Fibroblast of villous mesenchyme (primary cell): ENCODE results near the gene FADS1. TPM values are rescaled to one million over a fixed set of nuclear protein-coding genes. Genes with fewer than 3 reads are reported as not detected.

Source experiments
- DNase-seq: peaks from one replicate; pipeline ENCODE4 v3.0.0-alpha.2; 2010; ENCODE audit warnings: low read depth
- H3K4me3 ChIP-seq: 2 replicates; pipeline ENCODE4 v1.5.1; 2011; ENCODE audit warnings: low read depth, mild to moderate bottlenecking, low read length
- CTCF ChIP-seq: IDR thresholded peaks from 2 replicates; pipeline ENCODE4 v1.5.1; 2012; ENCODE audit warnings: low read depth, mild to moderate bottlenecking, low read length; ENCODE audit not compliant: insufficient read depth
- total RNA-seq: library from RNA; depleted of rRNA; stranded (reverse); fragments of >200 nt; gene quantifications from 2 replicates; pipeline ENCODE4 v1.2.3, GENCODE V29; 2012

FADS1 gene
- total RNA-seq, 1 donor: 244 TPM

- DNase-seq: peak; percentile 65
- H3K4me3 ChIP-seq: peak overlapping the region; percentile 98
- TF ChIP-seq CTCF: no peak
Observed at GRCh38 chr11:61830237-61831105, 13.7 kb upstream of the FADS1 start.

DNA sequence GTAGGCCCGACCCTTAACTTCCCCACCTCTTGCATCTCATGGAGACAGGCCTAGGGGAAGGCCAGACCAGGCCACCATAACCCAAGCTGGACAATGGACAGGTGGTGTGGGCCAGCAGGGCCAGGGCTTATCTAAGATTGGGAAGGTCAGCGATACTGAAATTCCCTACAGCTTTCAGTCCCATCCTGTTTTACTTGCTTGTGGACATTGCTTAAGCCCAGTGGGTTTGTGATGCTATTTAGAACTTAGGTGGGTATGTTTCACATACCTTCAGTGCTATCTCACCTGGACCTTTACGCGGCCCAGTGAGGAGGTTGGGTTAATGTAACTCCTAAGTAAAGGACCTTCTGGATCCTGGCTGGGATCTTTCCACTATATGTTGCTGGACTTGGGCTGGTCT is 13.0 kb upstream of the FADS1 start:
- peak overlapping the region; percentile 98 for H3K4me3 ChIP-seq
- no peak for DNase-seq
- TF ChIP-seq CTCF: no peak

GRCh38 chr11:61828629-61829407 is 12.0 kb upstream of the FADS1 start:
- DNase-seq: peak; percentile 57
- peak; percentile 45 for TF ChIP-seq CTCF
- peak overlapping the region; percentile 98 for H3K4me3 ChIP-seq

GRCh38 chr11:61828379-61828628 is 11.5 kb upstream of the FADS1 start:
- no peak for TF ChIP-seq CTCF
- DNase-seq: no peak
- H3K4me3 ChIP-seq: peak overlapping the region; percentile 98

DNA sequence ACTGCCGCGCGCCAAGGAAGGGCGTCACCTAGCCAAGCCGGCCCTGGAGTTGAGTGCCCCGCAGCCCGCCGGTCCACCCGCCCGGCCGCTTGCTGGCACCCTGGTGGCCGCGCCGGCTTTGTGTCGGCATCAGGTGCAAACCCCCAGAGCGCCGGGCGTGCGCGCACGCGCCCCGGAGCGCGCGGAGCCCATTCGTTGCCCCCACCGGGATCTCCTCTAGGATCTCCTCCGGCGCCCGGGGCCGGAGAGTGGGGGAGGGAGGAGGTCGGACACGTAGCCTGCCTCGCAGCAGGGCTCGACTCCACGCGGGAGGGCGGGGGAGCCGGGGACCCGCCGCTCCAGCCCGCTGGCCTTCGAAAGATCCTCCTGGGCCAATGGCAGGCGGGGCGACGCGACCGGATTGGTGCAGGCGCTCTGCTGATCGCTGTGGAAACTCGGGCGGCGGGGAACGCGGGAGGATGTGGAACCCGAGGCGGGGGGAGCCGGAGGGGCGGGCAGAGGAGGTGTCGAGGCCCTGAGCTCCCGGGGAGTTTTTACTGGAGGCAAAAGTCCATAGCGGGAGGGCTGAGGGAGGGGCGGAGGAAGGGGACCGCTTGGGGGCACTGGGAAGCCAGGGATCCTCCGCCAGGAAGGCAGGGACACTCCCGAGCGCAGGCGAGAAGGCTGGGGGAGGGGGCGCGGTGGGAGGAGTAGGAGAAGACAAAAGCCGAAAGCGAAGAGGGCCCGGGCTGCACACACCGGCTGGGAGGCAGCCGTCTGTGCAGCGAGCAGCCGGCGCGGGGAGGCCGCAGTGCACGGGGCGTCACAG is 11.0 kb upstream of the FADS1 start, which contains the start of gene FADS2:
Gene FADS2 (plus strand): TSS at position 730 of the 808 bp plus-strand sequence. CDS start 91 bp downstream, outside the sequence.
- peak; percentile 99 for DNase-seq
- TF ChIP-seq CTCF: no peak
- H3K4me3 ChIP-seq: peak within 1 kb of the TSS; percentile 98

DNA sequence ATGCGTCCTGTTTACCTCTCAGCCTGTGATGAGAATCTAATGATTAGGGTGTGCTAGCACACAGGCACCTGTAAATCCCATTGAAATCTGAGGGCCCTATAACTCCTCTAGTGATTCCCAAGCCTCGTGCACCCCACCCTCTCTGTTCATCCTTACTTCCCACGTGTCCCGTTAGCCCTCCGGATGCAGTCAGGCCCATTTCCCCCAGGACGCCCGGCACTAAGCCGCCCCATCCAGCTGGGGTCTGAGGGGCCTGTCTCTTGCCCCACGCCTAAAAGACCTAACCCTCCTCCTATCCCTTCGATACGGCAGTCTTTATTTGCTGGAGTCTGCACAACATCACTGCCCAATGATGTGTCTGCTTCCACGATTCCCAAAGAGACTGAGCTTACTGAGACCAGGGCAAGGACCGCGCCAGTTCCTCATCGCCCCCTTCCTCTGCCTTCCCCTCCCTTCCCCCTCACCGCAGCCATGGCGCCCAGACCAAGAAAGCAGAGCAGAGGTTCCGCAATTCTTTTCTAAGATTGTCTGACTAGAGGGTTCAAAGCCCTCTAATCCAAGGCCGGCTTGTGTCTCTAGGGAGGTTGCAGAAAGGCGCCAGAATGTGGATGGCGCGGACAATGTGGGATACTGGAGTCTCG is 10.2 kb upstream of the FADS1 start:
- DNase-seq: no peak
- no peak for TF ChIP-seq CTCF
- H3K4me3 ChIP-seq: peak overlapping the region; percentile 98
